A549 treated with Hydrocortisone at 1 μM for 4 hours (cell line): ENCODE results near the gene PYROXD2. TPM values are rescaled to one million over a fixed set of nuclear protein-coding genes. Genes with fewer than 3 reads are reported as not detected.

Experiments
- total RNA-seq: library from RNA; stranded (reverse); fragments of 200-300 nt; extraction: Qiagen RNA extraction; gene quantifications from 5 replicates; pipeline ENCODE4 v1.2.3, GENCODE V29; 2022

Gene PYROXD2
- total RNA-seq, result 3.9 to 5.1 TPM (median 4.7 TPM) in 5 replicates

DNA sequence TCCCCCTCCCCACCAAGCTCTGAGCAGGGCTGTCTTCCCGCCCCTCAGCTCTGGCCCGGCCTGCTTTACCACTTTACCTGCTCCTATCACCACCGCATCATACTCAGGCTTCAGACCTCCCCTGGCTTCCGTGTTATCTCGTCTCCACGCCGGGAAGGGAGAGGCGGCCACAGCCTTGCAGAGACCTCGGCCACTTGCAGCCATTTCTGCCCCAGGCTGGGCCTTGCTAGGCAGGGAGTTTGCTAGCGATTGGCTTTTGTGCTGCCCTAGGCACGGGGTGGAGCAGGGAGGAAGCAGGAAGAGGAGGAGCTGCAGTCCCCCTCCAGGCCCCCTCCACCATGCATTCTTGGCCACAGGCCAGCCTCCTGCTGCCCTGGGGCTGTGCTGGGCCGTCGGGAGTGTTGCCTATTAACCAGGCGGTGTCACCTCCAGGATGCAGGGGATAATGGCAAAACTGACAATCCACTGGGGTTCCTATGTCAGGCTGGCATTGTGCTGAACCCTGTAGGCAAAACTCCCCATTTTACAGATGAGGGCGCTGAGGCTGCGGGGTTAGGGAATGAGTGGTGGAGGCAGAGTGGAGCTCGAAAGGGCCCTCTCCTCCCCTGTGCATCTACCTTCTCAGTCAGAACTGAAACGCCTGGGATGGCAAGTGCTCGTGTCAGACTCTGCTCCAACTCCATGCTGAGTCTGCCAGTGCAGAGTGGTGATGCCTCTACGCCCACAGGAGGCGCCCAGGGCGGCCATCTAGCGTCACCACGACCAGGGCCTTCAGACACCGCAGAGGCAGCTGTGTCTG, at the start of gene PYROXD2:
Gene PYROXD2, minus strand, starts transcription at position 251 of the 799 bp plus-strand sequence. Its CDS starts 47 bp downstream, at position 204.

DNA sequence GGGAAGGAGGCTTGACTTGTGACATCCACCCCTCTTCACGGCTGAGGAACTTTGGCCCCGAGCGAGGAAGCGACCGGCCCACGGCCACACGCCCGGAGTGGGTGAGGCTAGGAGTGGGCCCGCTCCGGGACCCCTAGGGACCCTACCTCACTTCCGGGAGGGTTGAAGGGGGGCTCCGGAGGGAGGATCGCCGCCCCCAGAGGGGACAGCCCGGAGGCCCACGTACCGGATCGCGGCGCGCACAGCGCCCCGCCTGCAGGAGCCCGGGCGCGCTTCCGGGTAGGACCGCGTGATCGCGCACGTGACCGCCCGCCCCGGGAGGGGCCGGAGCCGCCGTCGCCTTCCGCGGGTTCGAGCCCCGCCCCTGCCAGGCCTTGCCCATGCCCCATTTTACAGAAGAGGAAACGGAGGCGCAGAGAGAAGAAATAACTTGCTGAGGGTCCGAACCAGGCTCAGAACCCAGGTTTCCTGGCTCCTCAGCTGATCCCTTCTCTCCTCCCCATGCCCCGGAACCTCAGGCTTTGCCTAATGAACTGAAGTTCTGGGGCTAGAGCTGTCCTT, 31.8 kb upstream of the PYROXD2 start, which contains the start of gene HPS1:
Gene HPS1, minus strand, starts transcription at position 275 of the 561 bp plus-strand sequence. CDS start 3,695 bp downstream, outside the sequence.

Other genes starting within 250 kb of the PYROXD2 start
- gene LOXL4, start 147.0 kb downstream of the PYROXD2 start, total RNA-seq, result 1.1 to 1.5 TPM (median 1.5 TPM) in 5 replicates
- gene HPS1, start 31.8 kb upstream of the PYROXD2 start, total RNA-seq, result 32.8 to 38.1 TPM (median 35.9 TPM) in 5 replicates